Endothelial cell of umbilical vein (primary cell): ENCODE results near the gene SLC6A18. TPM values are rescaled to one million over a fixed set of nuclear protein-coding genes. Genes with fewer than 3 reads are reported as not detected.

Experiments
- BruUV-seq: library from RNA; stranded (reverse); fragments of 400-500 nt; replicated peaks from 2 replicates; lab custom pipeline; 2021; lab: Mats Ljungman, UMichigan
- CTCF ChIA-PET: fragments of 300-600, 350-600 bp; sonication (Branson Sonifier 250); formaldehyde crosslinking; loops from one replicate; lab custom pipeline; 2021; ENCODE audit warnings: antibody characterized with exemption, inconsistent platforms; lab: Charles Lee
- POLR2A ChIA-PET: fragments of 300-600, 350-600 bp; sonication (Branson Sonifier 250); formaldehyde crosslinking; loops from one replicate; lab custom pipeline; 2021; ENCODE audit warnings: antibody characterized with exemption, inconsistent platforms; lab: Charles Lee
- DNase-seq: peaks from one replicate; pipeline ENCODE4 v3.0.0-alpha.2; 2011; ENCODE audit warnings: low read depth, low spot score
- FAIRE-seq: peaks from 2 replicates; lab custom pipeline; 2011; peaks lifted over from hg19 to GRCh38; lab: Jason Lieb, UNC
- H2AFZ ChIP-seq: 2 replicates; pipeline ENCODE4 v1.6.0; 2012; ENCODE audit warnings: low read depth, low read length, control low read depth, inconsistent platforms
- H3K27ac ChIP-seq: 2 replicates; pipeline ENCODE4 v1.5.1; 2011; ENCODE audit warnings: low read depth, mild to moderate bottlenecking, control low read depth, low read length, moderate library complexity; ENCODE audit not compliant: insufficient read depth
- H3K27me3 ChIP-seq, 2 experiments: 2 replicates each; pipeline versions ENCODE4 v1.6.0 to v1.6.1; 2011; ENCODE audit warnings: low read length in 2 of 2, mixed read lengths in 1 of 2; ENCODE audit not compliant: control insufficient read depth in 2 of 2, insufficient read depth in 2 of 2
- H3K36me3 ChIP-seq, 2 experiments: 2 replicates in 1 of 2; 3 replicates in 1 of 2; pipeline ENCODE4 v1.5.1; 2011; ENCODE audit warnings: low read length in 2 of 2, mild to moderate bottlenecking in 1 of 2, moderate library complexity in 1 of 2; ENCODE audit not compliant: control insufficient read depth in 2 of 2, insufficient read depth in 2 of 2; ENCODE audit errors: extremely low read depth in 1 of 2
- H3K4me1 ChIP-seq: 3 replicates; pipeline ENCODE4 v1.5.1; 2011; ENCODE audit warnings: mild to moderate bottlenecking, low read length; ENCODE audit not compliant: control insufficient read depth, insufficient read depth; ENCODE audit errors: extremely low read depth
- H3K4me2 ChIP-seq: 2 replicates; pipeline ENCODE4 v1.6.1; 2011; ENCODE audit warnings: low read length, control low read depth, mixed read lengths; ENCODE audit not compliant: insufficient read depth
- H3K4me3 ChIP-seq, 3 experiments: fragments of 200-600 bp in 1 of 3; sonication (generic), shearing (Covaris generic) in 1 of 3; replicated peaks in 1 of 3; 2 replicates each; pipeline ENCODE4 v1.5.1; 2011 to 2016; ENCODE audit warnings: control low read depth in 3 of 3, low read length in 3 of 3, mild to moderate bottlenecking in 2 of 3, inconsistent platforms in 1 of 3, low read depth in 1 of 3, moderate library complexity in 1 of 3; ENCODE audit not compliant: insufficient read depth in 1 of 3
- H3K79me2 ChIP-seq: 2 replicates; pipeline ENCODE4 v1.6.0; 2012; ENCODE audit warnings: low read length, inconsistent platforms; ENCODE audit not compliant: control insufficient read depth, insufficient read depth
- H3K9ac ChIP-seq: replicated peaks from 2 replicates; pipeline ENCODE3; 2011; ENCODE audit warnings: low read length, control low read depth; ENCODE audit not compliant: insufficient read depth; ENCODE audit errors: extremely low read depth
- H3K9me1 ChIP-seq: replicated peaks from 3 replicates; pipeline ENCODE4 v1.6.0; 2011; ENCODE audit warnings: mild to moderate bottlenecking, low read length; ENCODE audit not compliant: control insufficient read depth, insufficient read depth; ENCODE audit errors: extremely low read depth
- H3K9me3 ChIP-seq: replicated peaks from 2 replicates; pipeline ENCODE4 v1.5.1; 2012; ENCODE audit warnings: low read length, inconsistent platforms; ENCODE audit not compliant: control insufficient read depth, insufficient read depth
- H4K20me1 ChIP-seq: replicated peaks from 2 replicates; pipeline ENCODE3; 2011; ENCODE audit warnings: mild to moderate bottlenecking, low read length; ENCODE audit not compliant: control insufficient read depth, insufficient read depth; ENCODE audit errors: extremely low read depth
- CTCF ChIP-seq, 2 donors: IDR thresholded peaks; 1 replicate in 1 of 2; 2 replicates in 1 of 2; pipeline ENCODE4 v1.5.1; 2011; ENCODE audit warnings: low read length in 2 of 2, mild to moderate bottlenecking in 2 of 2, moderate library complexity in 2 of 2, control low read depth in 1 of 2, inconsistent platforms in 1 of 2, low read depth in 1 of 2; ENCODE audit not compliant: insufficient read depth in 1 of 2; ENCODE audit errors: extremely low read depth in 1 of 2
- EZH2 ChIP-seq: IDR thresholded peaks from 2 replicates; pipeline ENCODE4 v1.6.1; 2012; ENCODE audit warnings: borderline replicate concordance, low read depth, mild to moderate bottlenecking, moderate library complexity, low read length, inconsistent platforms; ENCODE audit not compliant: severe bottlenecking
- FOS ChIP-seq: IDR thresholded peaks from 2 replicates; pipeline ENCODE4 v1.6.1; 2011; ENCODE audit warnings: mild to moderate bottlenecking, low read length, moderate library complexity, borderline replicate concordance; ENCODE audit not compliant: insufficient read depth
- GATA2 ChIP-seq: IDR thresholded peaks from 2 replicates; pipeline ENCODE4 v1.7.0; 2011; ENCODE audit warnings: low read depth, mild to moderate bottlenecking, moderate library complexity, mixed read lengths, low read length; ENCODE audit not compliant: insufficient read length, insufficient read depth
- JUN ChIP-seq: IDR thresholded peaks from 2 replicates; pipeline ENCODE4 v1.6.1; 2011; ENCODE audit warnings: borderline replicate concordance, low read depth; ENCODE audit not compliant: insufficient read length, insufficient read depth
- MAX ChIP-seq: IDR thresholded peaks from 2 replicates; pipeline ENCODE4 v1.6.1; 2011; ENCODE audit not compliant: insufficient read depth, insufficient read length
- MYC ChIP-seq: IDR thresholded peaks from one replicate; pipeline ENCODE4 v1.6.1; 2011; ENCODE audit warnings: mild to moderate bottlenecking, low read depth, low read length
- POLR2A ChIP-seq: IDR thresholded peaks from 2 replicates; pipeline ENCODE4 v1.6.1; 2012; ENCODE audit warnings: low read depth, mild to moderate bottlenecking, control low read depth, low read length
- POLR2AphosphoS5 ChIP-seq: IDR thresholded peaks from 2 replicates; pipeline ENCODE4 v1.6.1; 2012; ENCODE audit warnings: low read depth, mild to moderate bottlenecking, control low read depth, low read length, moderate library complexity; ENCODE audit not compliant: insufficient read depth
- dilution Hi-C: fragments of 300-500 bp; cut with MboI; formaldehyde crosslinking; loops from one replicate; pipeline ENCODE4 v1.15.0; 2019; ENCODE audit warnings: low sequenced_read_pairs; ENCODE audit not compliant: extremely low pct_ligation_motif_present
- intact Hi-C: fragments of 100-400 bp; cut with micrococcal nuclease; formaldehyde crosslinking; loops from one replicate; pipeline ENCODE4 v1.10.0; 2022
- polyA plus RNA-seq, 4 experiments: library from polyadenylated mRNA; depleted of rRNA in 3 of 4; stranded (reverse) in 3 of 4; unstranded in 1 of 4; fragments of >200 nt; gene quantifications; 2 replicates each; pipeline versions ENCODE4 v1.2.1 to v1.2.3, GENCODE V29; 2011 to 2012; ENCODE audit warnings: missing spikeins in 1 of 4
- total RNA-seq: library from RNA; stranded (reverse); gene quantifications from 2 replicates; pipeline ENCODE4 v1.2.3, GENCODE V29; 2021

Gene SLC6A18
- total and polyA plus RNA-seq, 2 donors (not counting 3 experiments of a cell fraction or from before 2014, with no cell fraction given): not detected

GRCh38 chr5:1180096-1180495 lies 45.1 kb upstream of the SLC6A18 start:
- dilution Hi-C loops: no loop called here
- Histone ChIP-seq H3K9ac (no peak overlapping the region), H3K4me2 (no peak overlapping the region), H3K4me1 (no peaks in the 10 kb centered on the region), H3K79me2 (no peaks in the 10 kb centered on the region), H3K9me3 (no peaks in the 10 kb centered on the region), H3K27me3 (no peaks in the 10 kb centered on the region), H3K4me3 (no peak overlapping the region), H4K20me1 (no peaks in the 10 kb centered on the region), H2AFZ (no peak overlapping the region), H3K36me3 (no peaks in the 10 kb centered on the region), H3K9me1 (no peaks in the 10 kb centered on the region), H3K27ac (no peak overlapping the region)
- ChIA-PET CTCF (no interaction called here), POLR2A (no interaction called here)
- intact Hi-C loops: no loop called here
- TF ChIP-seq CTCF (IDR thresholded peaks at IDR 0.05; ENCODE audit: extremely low read depth in 1 of 2, insufficient read depth in 1 of 2, low read depth in 1 of 2, low read length in 2 of 2) (no peak), EZH2 (no peak), POLR2A (no peak), FOS (no peak), MYC (no peak), JUN (no peak), MAX (no peak), POLR2AphosphoS5 (no peak), GATA2 (no peak)
- DNase-seq (no peak), FAIRE-seq (no peak)
- BruUV-seq: no TSS peak
